SK-N-SH treated with all-trans-retinoic acid at 6 μM for 48 hours (cell line): ENCODE data around the gene TMEM120B.

Experiments
- ATAC-seq: fragments of 200-7000 bp; cut with Tn5 transposase; 3 replicates; pipeline ENCODE4 v1.9.1; 2020; ENCODE audit warnings: mild to moderate bottlenecking, moderate library complexity
- ARNTL ChIP-seq: fragments of 450-650 bp; formaldehyde crosslinking; IDR thresholded peaks from 2 replicates; pipeline ENCODE4 v1.5.0; 2020; ENCODE audit warnings: low read depth, mild to moderate bottlenecking, moderate library complexity, borderline replicate concordance
- BACH2 ChIP-seq: fragments of 250-450 bp; sonication (Bioruptor Pico); IDR thresholded peaks from 2 replicates; pipeline ENCODE4 v1.9.0; 2021; ENCODE audit warnings: mild to moderate bottlenecking, borderline replicate concordance
- CREB5 ChIP-seq: fragments of 250-450 bp; sonication (Bioruptor Pico); IDR thresholded peaks from 2 replicates; pipeline ENCODE4 v1.5.1; 2020; ENCODE audit warnings: low read depth, mild to moderate bottlenecking, moderate library complexity
- CSDC2 ChIP-seq: fragments of 250-450 bp; sonication (Bioruptor Pico); IDR thresholded peaks from 2 replicates; pipeline ENCODE4 v1.5.0; 2020; ENCODE audit warnings: mild to moderate bottlenecking, moderate library complexity
- CSRNP3 ChIP-seq: fragments of 250-450 bp; sonication (Bioruptor Pico); IDR thresholded peaks from 2 replicates; pipeline ENCODE4 v1.5.1; 2021; ENCODE audit warnings: mild to moderate bottlenecking, moderate library complexity
- ESRRG ChIP-seq: fragments of 250-450 bp; sonication (Bioruptor Pico); IDR thresholded peaks from 2 replicates; pipeline ENCODE4 v1.6.1; 2021; ENCODE audit warnings: mild to moderate bottlenecking
- GLIS3 ChIP-seq: fragments of 250-450 bp; sonication (Bioruptor Pico); IDR thresholded peaks from 2 replicates; pipeline ENCODE4 v1.5.0; 2020; ENCODE audit warnings: mild to moderate bottlenecking, moderate library complexity
- ISL1 ChIP-seq: fragments of 250-450 bp; sonication (Bioruptor Pico); IDR thresholded peaks from 2 replicates; pipeline ENCODE4 v2.1.2; 2022; ENCODE audit warnings: mild to moderate bottlenecking, moderate library complexity
- OSR1 ChIP-seq: fragments of 250-450 bp; sonication (Bioruptor Pico); IDR thresholded peaks from 2 replicates; pipeline ENCODE4 v1.8.0; 2022; ENCODE audit warnings: moderate library complexity, mild to moderate bottlenecking, inconsistent platforms
- POU6F1 ChIP-seq: fragments of 250-450 bp; sonication (Bioruptor Pico); IDR thresholded peaks from 2 replicates; pipeline ENCODE4 v1.8.0; 2021; ENCODE audit warnings: low read depth, mild to moderate bottlenecking, moderate library complexity, borderline replicate concordance
- RARB ChIP-seq: fragments of 250-450 bp; sonication (Bioruptor Pico); IDR thresholded peaks from 2 replicates; pipeline ENCODE4 v1.8.0; 2021; ENCODE audit warnings: mild to moderate bottlenecking, moderate library complexity
- TCF4 ChIP-seq: fragments of 250-450 bp; sonication (Bioruptor Pico); IDR thresholded peaks from 2 replicates; pipeline ENCODE4 v1.8.0; 2021; ENCODE audit warnings: mild to moderate bottlenecking, moderate library complexity, borderline replicate concordance
- TOX ChIP-seq: fragments of 250-450 bp; sonication (Bioruptor Pico); IDR thresholded peaks from 2 replicates; pipeline ENCODE4 v1.8.0; 2021; ENCODE audit warnings: mild to moderate bottlenecking, moderate library complexity, borderline replicate concordance
- ZC3H10 ChIP-seq: fragments of 250-450 bp; sonication (Bioruptor Pico); IDR thresholded peaks from 2 replicates; pipeline ENCODE4 v1.5.1; 2021; ENCODE audit warnings: mild to moderate bottlenecking, moderate library complexity
- ZFP3 ChIP-seq: fragments of 250-450 bp; sonication (Bioruptor Pico); IDR thresholded peaks from 2 replicates; pipeline ENCODE4 v1.5.0; 2020; ENCODE audit warnings: mild to moderate bottlenecking, moderate library complexity
- ZFP30 ChIP-seq: fragments of 450-650 bp; formaldehyde crosslinking; IDR thresholded peaks from 2 replicates; pipeline ENCODE4 v1.5.0; 2022; ENCODE audit warnings: mild to moderate bottlenecking, moderate library complexity
- ZNF565 ChIP-seq: fragments of 450-650 bp; formaldehyde crosslinking; conservative IDR thresholded peaks from 2 replicates; pipeline ENCODE4 v1.5.0; 2020; ENCODE audit warnings: low read depth, mild to moderate bottlenecking, moderate library complexity
- ZNF8 ChIP-seq: fragments of 450-650 bp; formaldehyde crosslinking; IDR thresholded peaks from 2 replicates; pipeline ENCODE4 v1.5.0; 2020; ENCODE audit warnings: mild to moderate bottlenecking, moderate library complexity
- TF ChIP-seq, protein P1 (sequence below): fragments of 250-450 bp; sonication (Bioruptor Pico); IDR thresholded peaks from 2 replicates; pipeline ENCODE4 v1.8.0; 2020; ENCODE audit warnings: mild to moderate bottlenecking, moderate library complexity, borderline replicate concordance

The TMEM120B gene

GRCh38 chr12:121828306-121828705 is 115.8 kb downstream of the TMEM120B start:
- TF ChIP-seq BACH2 = no peak
- TF ChIP-seq ZFP30 (CRISPR knock-in tag) = no peak
- no peak for TF ChIP-seq TOX (CRISPR knock-in tag)
- no peak for TF ChIP-seq CSDC2
- no peak for TF ChIP-seq ARNTL
- TF ChIP-seq ESRRG = no peak
- TF ChIP-seq TCF4 (CRISPR knock-in tag) = no peak
- no peak for TF ChIP-seq CREB5 (CRISPR knock-in tag)
- TF ChIP-seq CSRNP3 (CRISPR knock-in tag) = no peak
- TF ChIP-seq ISL1 (CRISPR knock-in tag) = no peak
- TF ChIP-seq ZNF8 (CRISPR knock-in tag) = no peak
- TF ChIP-seq POU6F1 (CRISPR knock-in tag) = no peak
- ATAC-seq = no peak

GRCh38 chr12:121828826-121829225 is 116.3 kb downstream of the TMEM120B start:
- no peak for ATAC-seq
- TF ChIP-seq ARNTL (no peak), ZNF8 (CRISPR knock-in tag) (no peak), TCF4 (CRISPR knock-in tag) (no peak), RARB (CRISPR knock-in tag) (no peak), ISL1 (CRISPR knock-in tag) (no peak), OSR1 (no peak), CREB5 (CRISPR knock-in tag) (no peak), ESRRG (no peak), TOX (CRISPR knock-in tag) (no peak), ZFP3 (CRISPR knock-in tag) (no peak)
- TF ChIP-seq, all 23 proteins: peak for 0

GRCh38 chr12:121829250-121829918 is 116.8 kb downstream of the TMEM120B start:
- no peak for TF ChIP-seq ZNF565
- no peak for TF ChIP-seq GLIS3 (CRISPR knock-in tag)
- TF ChIP-seq ZC3H10 (CRISPR knock-in tag) = no peak
- no peak for TF ChIP-seq TCF4 (CRISPR knock-in tag)
- TF ChIP-seq ISL1 (CRISPR knock-in tag) = no peak
- no peak for TF ChIP-seq ZNF8 (CRISPR knock-in tag)
- no peak for TF ChIP-seq CSDC2
- no peak for TF ChIP-seq BACH2
- no peak for TF ChIP-seq TOX (CRISPR knock-in tag)
- TF ChIP-seq, all 23 proteins: peak for 0

GRCh38 chr12:121830134-121830533 is 117.6 kb downstream of the TMEM120B start:
- ATAC-seq = no peak

More at GRCh38 chr12:121829250-121829918, 116.8 kb downstream of the TMEM120B start:
- ATAC-seq = no peak

DNA sequence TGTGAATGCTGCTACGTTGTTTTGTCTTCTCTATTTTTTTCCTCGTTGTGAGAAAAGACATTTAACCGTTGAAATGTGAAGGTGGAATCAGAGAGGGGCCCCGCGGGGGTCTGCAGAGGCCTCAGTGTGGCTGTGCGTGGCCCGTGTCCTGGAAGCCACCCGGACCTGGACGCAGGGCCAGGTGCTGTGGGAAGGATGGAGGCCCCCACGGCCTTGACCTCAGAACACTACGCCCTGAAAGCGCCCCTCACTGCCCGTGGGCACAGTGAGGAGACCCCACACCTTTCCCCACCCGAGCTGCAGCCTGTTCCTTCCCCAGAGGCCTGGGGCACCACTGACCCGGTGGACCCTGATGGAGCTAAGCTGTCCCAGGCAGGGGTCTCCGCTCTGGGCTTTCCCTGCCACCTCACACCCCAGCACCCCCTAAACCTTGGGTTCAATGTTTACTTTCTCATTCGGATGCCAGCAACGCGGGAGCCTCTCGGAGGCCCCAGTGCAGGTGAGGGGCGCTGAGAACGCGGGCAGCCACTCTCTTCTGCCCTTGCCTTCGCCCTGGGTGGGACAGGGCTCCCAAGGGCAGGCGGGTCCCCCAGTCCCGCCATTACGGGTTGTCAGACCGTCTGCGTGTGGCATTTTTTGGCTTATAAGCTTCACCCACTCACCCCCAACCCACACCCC is 118.2 kb downstream of the TMEM120B start:
- no peak for ATAC-seq
- no peak for TF ChIP-seq GLIS3 (CRISPR knock-in tag)
- TF ChIP-seq CSRNP3 (CRISPR knock-in tag) = no peak
- TF ChIP-seq, protein P1, sequence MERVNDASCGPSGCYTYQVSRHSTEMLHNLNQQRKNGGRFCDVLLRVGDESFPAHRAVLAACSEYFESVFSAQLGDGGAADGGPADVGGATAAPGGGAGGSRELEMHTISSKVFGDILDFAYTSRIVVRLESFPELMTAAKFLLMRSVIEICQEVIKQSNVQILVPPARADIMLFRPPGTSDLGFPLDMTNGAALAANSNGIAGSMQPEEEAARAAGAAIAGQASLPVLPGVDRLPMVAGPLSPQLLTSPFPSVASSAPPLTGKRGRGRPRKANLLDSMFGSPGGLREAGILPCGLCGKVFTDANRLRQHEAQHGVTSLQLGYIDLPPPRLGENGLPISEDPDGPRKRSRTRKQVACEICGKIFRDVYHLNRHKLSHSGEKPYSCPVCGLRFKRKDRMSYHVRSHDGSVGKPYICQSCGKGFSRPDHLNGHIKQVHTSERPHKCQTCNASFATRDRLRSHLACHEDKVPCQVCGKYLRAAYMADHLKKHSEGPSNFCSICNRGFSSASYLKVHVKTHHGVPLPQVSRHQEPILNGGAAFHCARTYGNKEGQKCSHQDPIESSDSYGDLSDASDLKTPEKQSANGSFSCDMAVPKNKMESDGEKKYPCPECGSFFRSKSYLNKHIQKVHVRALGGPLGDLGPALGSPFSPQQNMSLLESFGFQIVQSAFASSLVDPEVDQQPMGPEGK (CRISPR knock-in tag) = no peak
- no peak for TF ChIP-seq RARB (CRISPR knock-in tag)
- no peak for TF ChIP-seq OSR1
- no peak for TF ChIP-seq POU6F1 (CRISPR knock-in tag)
- no peak for TF ChIP-seq ZC3H10 (CRISPR knock-in tag)
- no peak for TF ChIP-seq ARNTL
- no peak for TF ChIP-seq ZFP3 (CRISPR knock-in tag)
- TF ChIP-seq ZFP30 (CRISPR knock-in tag) = no peak

More at GRCh38 chr12:121830134-121830533, 117.6 kb downstream of the TMEM120B start:
- TF ChIP-seq CSDC2 (no peak), ISL1 (CRISPR knock-in tag) (no peak)
- TF ChIP-seq, all 23 proteins: peak for 0
